ENCODE measurements around the gene BAX.

DNA sequence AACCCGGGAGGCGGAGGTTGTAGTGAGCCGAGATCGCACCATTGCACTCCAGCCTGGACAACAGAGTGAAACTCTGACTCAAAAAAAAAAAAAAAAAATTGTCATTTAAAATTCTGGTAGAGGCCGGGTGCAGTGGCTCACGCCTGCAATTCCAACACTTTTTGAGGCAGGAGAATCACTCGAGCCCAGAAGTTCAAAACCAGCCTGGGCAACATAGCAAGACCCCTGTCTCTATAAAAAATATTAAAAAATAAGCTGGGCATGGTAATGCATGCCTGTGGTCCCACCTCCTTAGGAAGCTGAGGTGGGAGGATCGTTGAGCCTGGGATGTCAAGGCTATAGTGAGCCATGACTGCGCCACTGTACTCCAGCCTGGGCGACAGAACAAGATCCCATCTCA is 48.4 kb upstream of the BAX start:
- no peak for TF ChIP-seq HOXB5 (CRISPR knock-in tag; IDR thresholded peaks at IDR 0.05)
- TF ChIP-seq, protein P1, sequence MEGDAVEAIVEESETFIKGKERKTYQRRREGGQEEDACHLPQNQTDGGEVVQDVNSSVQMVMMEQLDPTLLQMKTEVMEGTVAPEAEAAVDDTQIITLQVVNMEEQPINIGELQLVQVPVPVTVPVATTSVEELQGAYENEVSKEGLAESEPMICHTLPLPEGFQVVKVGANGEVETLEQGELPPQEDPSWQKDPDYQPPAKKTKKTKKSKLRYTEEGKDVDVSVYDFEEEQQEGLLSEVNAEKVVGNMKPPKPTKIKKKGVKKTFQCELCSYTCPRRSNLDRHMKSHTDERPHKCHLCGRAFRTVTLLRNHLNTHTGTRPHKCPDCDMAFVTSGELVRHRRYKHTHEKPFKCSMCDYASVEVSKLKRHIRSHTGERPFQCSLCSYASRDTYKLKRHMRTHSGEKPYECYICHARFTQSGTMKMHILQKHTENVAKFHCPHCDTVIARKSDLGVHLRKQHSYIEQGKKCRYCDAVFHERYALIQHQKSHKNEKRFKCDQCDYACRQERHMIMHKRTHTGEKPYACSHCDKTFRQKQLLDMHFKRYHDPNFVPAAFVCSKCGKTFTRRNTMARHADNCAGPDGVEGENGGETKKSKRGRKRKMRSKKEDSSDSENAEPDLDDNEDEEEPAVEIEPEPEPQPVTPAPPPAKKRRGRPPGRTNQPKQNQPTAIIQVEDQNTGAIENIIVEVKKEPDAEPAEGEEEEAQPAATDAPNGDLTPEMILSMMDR (IDR thresholded peaks at IDR 0.05) = no peak
- TF ChIP-seq NPAS2 (CRISPR knock-in tag; IDR thresholded peaks at IDR 0.05; ENCODE audit: borderline replicate concordance) = no peak
- no peak for TF ChIP-seq ESRRA (IDR thresholded peaks at IDR 0.05; ENCODE audit: borderline replicate concordance, low read length)
- TF ChIP-seq EHMT2 (IDR thresholded peaks at IDR 0.05; ENCODE audit: low read depth) = no peak
- TF ChIP-seq, protein P2, sequence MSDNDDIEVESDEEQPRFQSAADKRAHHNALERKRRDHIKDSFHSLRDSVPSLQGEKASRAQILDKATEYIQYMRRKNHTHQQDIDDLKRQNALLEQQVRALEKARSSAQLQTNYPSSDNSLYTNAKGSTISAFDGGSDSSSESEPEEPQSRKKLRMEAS (IDR thresholded peaks at IDR 0.05) = no peak
- no peak for TF ChIP-seq POLR2A (IDR thresholded peaks at IDR 0.05; ENCODE audit: low read length)
- TF ChIP-seq, protein P3, sequence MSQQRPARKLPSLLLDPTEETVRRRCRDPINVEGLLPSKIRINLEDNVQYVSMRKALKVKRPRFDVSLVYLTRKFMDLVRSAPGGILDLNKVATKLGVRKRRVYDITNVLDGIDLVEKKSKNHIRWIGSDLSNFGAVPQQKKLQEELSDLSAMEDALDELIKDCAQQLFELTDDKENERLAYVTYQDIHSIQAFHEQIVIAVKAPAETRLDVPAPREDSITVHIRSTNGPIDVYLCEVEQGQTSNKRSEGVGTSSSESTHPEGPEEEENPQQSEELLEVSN (IDR thresholded peaks at IDR 0.05; ENCODE audit: borderline replicate concordance, low read depth) = no peak
- TF ChIP-seq KDM1A (IDR thresholded peaks at IDR 0.05; ENCODE audit: low read depth) = no peak
- TF ChIP-seq, protein P4, sequence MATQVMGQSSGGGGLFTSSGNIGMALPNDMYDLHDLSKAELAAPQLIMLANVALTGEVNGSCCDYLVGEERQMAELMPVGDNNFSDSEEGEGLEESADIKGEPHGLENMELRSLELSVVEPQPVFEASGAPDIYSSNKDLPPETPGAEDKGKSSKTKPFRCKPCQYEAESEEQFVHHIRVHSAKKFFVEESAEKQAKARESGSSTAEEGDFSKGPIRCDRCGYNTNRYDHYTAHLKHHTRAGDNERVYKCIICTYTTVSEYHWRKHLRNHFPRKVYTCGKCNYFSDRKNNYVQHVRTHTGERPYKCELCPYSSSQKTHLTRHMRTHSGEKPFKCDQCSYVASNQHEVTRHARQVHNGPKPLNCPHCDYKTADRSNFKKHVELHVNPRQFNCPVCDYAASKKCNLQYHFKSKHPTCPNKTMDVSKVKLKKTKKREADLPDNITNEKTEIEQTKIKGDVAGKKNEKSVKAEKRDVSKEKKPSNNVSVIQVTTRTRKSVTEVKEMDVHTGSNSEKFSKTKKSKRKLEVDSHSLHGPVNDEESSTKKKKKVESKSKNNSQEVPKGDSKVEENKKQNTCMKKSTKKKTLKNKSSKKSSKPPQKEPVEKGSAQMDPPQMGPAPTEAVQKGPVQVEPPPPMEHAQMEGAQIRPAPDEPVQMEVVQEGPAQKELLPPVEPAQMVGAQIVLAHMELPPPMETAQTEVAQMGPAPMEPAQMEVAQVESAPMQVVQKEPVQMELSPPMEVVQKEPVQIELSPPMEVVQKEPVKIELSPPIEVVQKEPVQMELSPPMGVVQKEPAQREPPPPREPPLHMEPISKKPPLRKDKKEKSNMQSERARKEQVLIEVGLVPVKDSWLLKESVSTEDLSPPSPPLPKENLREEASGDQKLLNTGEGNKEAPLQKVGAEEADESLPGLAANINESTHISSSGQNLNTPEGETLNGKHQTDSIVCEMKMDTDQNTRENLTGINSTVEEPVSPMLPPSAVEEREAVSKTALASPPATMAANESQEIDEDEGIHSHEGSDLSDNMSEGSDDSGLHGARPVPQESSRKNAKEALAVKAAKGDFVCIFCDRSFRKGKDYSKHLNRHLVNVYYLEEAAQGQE (IDR thresholded peaks at IDR 0.05) = no peak
- TF ChIP-seq MYC (IDR thresholded peaks at IDR 0.05; ENCODE audit: borderline replicate concordance, low read length) = no peak
- TF ChIP-seq HEYL (CRISPR knock-in tag; IDR thresholded peaks at IDR 0.05) = no peak
